IMR-90 (cell line): ENCODE data around the gene PPM1F. TPM values are rescaled to one million over a fixed set of nuclear protein-coding genes. Genes with fewer than 3 reads are reported as not detected.

Source experiments
- ATAC-seq: fragments of 200-7000 bp; cut with Tn5 transposase; 2 replicates; pipeline ENCODE4 v1.9.1; 2020; ENCODE audit warnings: low read depth, mild to moderate bottlenecking, moderate library complexity
- BruUV-seq: library from RNA; stranded (reverse); fragments of 400-500 nt; replicated peaks from 2 replicates; lab custom pipeline; 2021; lab: Mats Ljungman, UMichigan
- CTCF ChIA-PET: fragments of 300-600 bp; formaldehyde crosslinking; extraction: SDS; loops from one replicate; lab custom pipeline; 2021; ENCODE audit warnings: antibody characterized with exemption; lab: Yijun Ruan, JAX
- POLR2A ChIA-PET: fragments of 300-600 bp; sonication (Branson Sonifier 250); formaldehyde crosslinking; loops from one replicate; lab custom pipeline; 2022; ENCODE audit warnings: antibody characterized with exemption; ENCODE audit not compliant: unreplicated experiment; lab: Charles Lee
- DNase-seq: peaks from one replicate; pipeline ENCODE4 v3.0.0; 2013
- H2AFZ ChIP-seq: replicated peaks from 2 replicates; pipeline ENCODE3; 2013; ENCODE audit warnings: low read length, mild to moderate bottlenecking; ENCODE audit not compliant: poor library complexity
- H2AK5ac ChIP-seq: 2 replicates; pipeline ENCODE4 v1.6.1; 2013; ENCODE audit warnings: low read depth, low read length, inconsistent platforms
- H2AK9ac ChIP-seq: replicated peaks from 2 replicates; pipeline ENCODE3; 2013; ENCODE audit warnings: mild to moderate bottlenecking, low read depth, low read length, moderate library complexity; ENCODE audit not compliant: poor library complexity
- H2BK120ac ChIP-seq: 2 replicates; pipeline ENCODE4 v1.6.1; 2013; ENCODE audit warnings: low read depth, low read length, inconsistent platforms
- H2BK15ac ChIP-seq: 3 replicates; pipeline ENCODE4 v1.6.1; 2013; ENCODE audit warnings: low read depth, low read length, inconsistent platforms
- H2BK20ac ChIP-seq: 2 replicates; pipeline ENCODE4 v1.6.1; 2013; ENCODE audit warnings: low read depth, mild to moderate bottlenecking, inconsistent platforms, low read length, moderate library complexity
- H2BK5ac ChIP-seq: 2 replicates; pipeline ENCODE4 v1.6.1; 2013; ENCODE audit warnings: mild to moderate bottlenecking, low read depth, low read length, inconsistent platforms; ENCODE audit not compliant: poor library complexity, severe bottlenecking
- H3K14ac ChIP-seq: replicated peaks from 2 replicates; pipeline ENCODE4 v1.6.1; 2013; ENCODE audit warnings: low read depth, low read length, inconsistent platforms
- H3K18ac ChIP-seq: 2 replicates; pipeline ENCODE4 v1.6.1; 2013; ENCODE audit warnings: low read depth, low read length, control low read depth
- H3K23ac ChIP-seq: 2 replicates; pipeline ENCODE4 v1.6.1; 2013; ENCODE audit warnings: low read depth, low read length, inconsistent platforms
- H3K27ac ChIP-seq: 2 replicates; pipeline ENCODE4 v1.5.1; 2013; ENCODE audit warnings: mild to moderate bottlenecking, control low read depth, low read length; ENCODE audit not compliant: insufficient read depth
- H3K27me3 ChIP-seq: 2 replicates; pipeline ENCODE4 v1.6.1; 2013; ENCODE audit warnings: low read length; ENCODE audit not compliant: control insufficient read depth, insufficient read depth
- H3K36me3 ChIP-seq: 2 replicates; pipeline ENCODE4 v1.6.1; 2013; ENCODE audit warnings: low read length, mixed read lengths; ENCODE audit not compliant: control insufficient read depth, insufficient read depth
- H3K4ac ChIP-seq: 2 replicates; pipeline ENCODE4 v1.6.1; 2013; ENCODE audit warnings: low read depth, low read length, inconsistent platforms
- H3K4me1 ChIP-seq: 2 replicates; pipeline ENCODE4 v1.6.1; 2013; ENCODE audit warnings: low read length, mixed read lengths; ENCODE audit not compliant: control insufficient read depth, insufficient read depth
- H3K4me2 ChIP-seq: 2 replicates; pipeline ENCODE4 v1.6.1; 2013; ENCODE audit warnings: low read depth, mild to moderate bottlenecking, control low read depth, low read length, moderate library complexity
- H3K4me3 ChIP-seq: 2 replicates; pipeline ENCODE4 v1.5.1; 2013; ENCODE audit warnings: low read depth, mild to moderate bottlenecking, control low read depth, low read length, moderate library complexity; ENCODE audit not compliant: insufficient read depth
- H3K56ac ChIP-seq: 2 replicates; pipeline ENCODE4 v1.6.1; 2013; ENCODE audit warnings: low read length, inconsistent platforms; ENCODE audit not compliant: insufficient read depth; ENCODE audit errors: extremely low read depth
- H3K79me1 ChIP-seq, 2 experiments: 2 replicates each; pipeline ENCODE4 v1.6.1; 2013; ENCODE audit warnings: low read length in 2 of 2, inconsistent platforms in 1 of 2, low read depth in 1 of 2
- H3K9ac ChIP-seq: 2 replicates; pipeline ENCODE4 v1.6.1; 2013; ENCODE audit warnings: low read depth, low read length, control low read depth
- H3K9me1 ChIP-seq: 2 replicates; pipeline ENCODE4 v1.6.1; 2013; ENCODE audit warnings: low read length, inconsistent platforms; ENCODE audit not compliant: insufficient read depth
- H3K9me3 ChIP-seq: 2 replicates; pipeline ENCODE4 v1.6.1; 2013; ENCODE audit warnings: low read length; ENCODE audit not compliant: control insufficient read depth, insufficient read depth
- H4K20me1 ChIP-seq: 2 replicates; pipeline ENCODE4 v1.6.1; 2013; ENCODE audit warnings: low read length, inconsistent platforms; ENCODE audit not compliant: insufficient read depth
- H4K5ac ChIP-seq: 2 replicates; pipeline ENCODE4 v1.6.1; 2013; ENCODE audit warnings: mild to moderate bottlenecking, low read depth, low read length, control low read depth
- H4K8ac ChIP-seq, 2 experiments: 2 replicates each; pipeline ENCODE4 v1.6.1; 2013; ENCODE audit warnings: low read depth in 2 of 2, low read length in 2 of 2, control low read depth in 1 of 2, inconsistent platforms in 1 of 2
- H4K91ac ChIP-seq: 2 replicates; pipeline ENCODE4 v1.6.1; 2013; ENCODE audit warnings: low read depth, low read length, inconsistent platforms; ENCODE audit not compliant: insufficient read depth
- BHLHE40 ChIP-seq: fragments of 150-350 bp; IDR thresholded peaks from 2 replicates; pipeline ENCODE4 v1.6.1; 2016; ENCODE audit warnings: mild to moderate bottlenecking, low read depth, low read length
- CEBPB ChIP-seq: IDR thresholded peaks from 2 replicates; pipeline ENCODE4 v1.6.1; 2012; ENCODE audit warnings: low read depth, low read length, improper control_type of control experiment
- CHD1 ChIP-seq: IDR thresholded peaks from 2 replicates; pipeline ENCODE4 v1.6.1; 2012; ENCODE audit warnings: low read depth, low read length, improper control_type of control experiment
- FOS ChIP-seq: fragments of 150-350 bp; IDR thresholded peaks from 2 replicates; pipeline ENCODE4 v1.6.1; 2016; ENCODE audit warnings: low read depth, low read length
- MXI1 ChIP-seq: IDR thresholded peaks from 2 replicates; pipeline ENCODE4 v1.6.1; 2012; ENCODE audit warnings: low read depth, mild to moderate bottlenecking, low read length, moderate library complexity, borderline replicate concordance
- NFE2L2 ChIP-seq: fragments of 150-350 bp; IDR thresholded peaks from 2 replicates; pipeline ENCODE4 v1.6.1; 2016; ENCODE audit warnings: low read depth, mild to moderate bottlenecking, low read length
- POLR2A ChIP-seq: IDR thresholded peaks from 2 replicates; pipeline ENCODE4 v1.6.1; 2012; ENCODE audit warnings: mild to moderate bottlenecking, low read depth, low read length
- RAD21 ChIP-seq: IDR thresholded peaks from 2 replicates; pipeline ENCODE4 v1.6.1; 2012; ENCODE audit warnings: low read length, improper control_type of control experiment
- RCOR1 ChIP-seq: IDR thresholded peaks from 2 replicates; pipeline ENCODE4 v1.6.1; 2012; ENCODE audit warnings: mild to moderate bottlenecking, low read length, improper control_type of control experiment; ENCODE audit not compliant: insufficient replicate concordance
- RFX5 ChIP-seq: IDR thresholded peaks from 2 replicates; pipeline ENCODE4 v1.8.0; 2012; ENCODE audit warnings: low read depth, mild to moderate bottlenecking, low read length, moderate library complexity
- SMC3 ChIP-seq: fragments of 150-350 bp; IDR thresholded peaks from 2 replicates; pipeline ENCODE4 v1.6.1; 2016; ENCODE audit warnings: low read depth, mild to moderate bottlenecking, antibody characterized with exemption, low read length, moderate library complexity
- WGBS, 2 experiments: methylation state at CpG; one replicate each; pipeline versions ENCODE4 v1.1.5 to v1.1.7; 2013; ENCODE audit warnings: missing lambda C conversion rate in 2 of 2; ENCODE audit not compliant: insufficient read length in 1 of 2; ENCODE audit errors: extremely low coverage in 2 of 2; 5-methylcytosine and 5-hydroxymethylcytosine counted together
- dilution Hi-C: fragments of 300-500 bp; cut with HindIII; formaldehyde crosslinking; loops from one replicate; pipeline ENCODE4 v1.14.3; 2018; ENCODE audit warnings: low sequenced_read_pairs; ENCODE audit not compliant: unreplicated experiment
- in situ Hi-C: fragments of 300-500 bp; cut with MboI; formaldehyde crosslinking; loops from 3 replicates; pipeline ENCODE4 v1.14.3; 2019; ENCODE audit warnings: low sequenced_read_pairs, inconsistent platforms, mixed read lengths
- intact Hi-C: fragments of 100-400 bp; cut with micrococcal nuclease; formaldehyde crosslinking; loops from 2 replicates; pipeline ENCODE4 v1.10.0; 2022
- polyA plus RNA-seq, 3 experiments: library from polyadenylated mRNA; depleted of rRNA; stranded (reverse); fragments of >200 nt; gene quantifications; 2 replicates each; pipeline ENCODE4 v1.2.3, GENCODE V29; 2012; ENCODE audit warnings: low replicate concordance in 1 of 3
- total RNA-seq: library from RNA; depleted of rRNA; stranded (reverse); fragments of >200 nt; gene quantifications from 2 replicates; pipeline ENCODE4 v1.2.3, GENCODE V29; 2012
- TF ChIP-seq, protein P1 (sequence below): fragments of 150-350 bp; IDR thresholded peaks from 2 replicates; pipeline ENCODE4 v1.6.1; 2017; ENCODE audit warnings: mild to moderate bottlenecking, antibody characterized with exemption, low read length, low read depth
- TF ChIP-seq, protein P2 (sequence below): fragments of 150-350 bp; IDR thresholded peaks from 2 replicates; pipeline ENCODE4 v1.6.1; 2016; ENCODE audit warnings: low read depth, mild to moderate bottlenecking, low read length, moderate library complexity, borderline replicate concordance
- TF ChIP-seq, protein P3 (sequence below): conservative IDR thresholded peaks from 2 replicates; pipeline ENCODE4 v1.5.1; 2012; ENCODE audit warnings: mild to moderate bottlenecking, low read depth, low read length, improper control_type of control experiment

PPM1F gene
- total and polyA plus RNA-seq, 2 of the 4 experiments (the other 2 are of a cell fraction) = 20.8 to 30.3 TPM

DNA sequence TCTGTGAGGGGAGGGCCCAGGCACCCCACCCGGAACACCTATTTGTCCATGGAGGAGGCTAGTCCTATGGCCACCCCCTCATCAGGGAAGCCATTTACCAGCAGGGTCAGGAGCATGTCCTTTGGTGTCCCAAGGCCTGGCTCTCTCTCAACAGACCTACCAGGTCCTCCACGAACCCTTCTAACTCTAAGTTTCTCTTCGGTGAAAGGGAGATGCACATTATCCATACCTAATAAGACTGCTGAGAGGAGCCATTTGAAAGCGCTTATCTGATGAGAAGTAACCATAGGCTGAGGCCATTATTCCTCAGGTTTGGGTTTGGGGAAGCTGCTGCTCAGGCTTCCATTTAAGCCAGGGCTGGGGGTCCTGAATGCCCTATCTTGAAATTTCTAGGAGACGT, 39.1 kb upstream of the PPM1F start:
- H4K5ac ChIP-seq = no peak overlapping the region
- H3K4me2 ChIP-seq = no peak overlapping the region
- H3K9ac ChIP-seq = no peak overlapping the region
- H2AK9ac ChIP-seq = no peak overlapping the region
- WGBS, 2 experiments = no CpG with 5 or more reads among the region's 5 CpGs
- H3K4ac ChIP-seq = no peak overlapping the region
- in situ Hi-C loops = no loop called here
- H3K4me3 ChIP-seq = no peak overlapping the region
- H2BK20ac ChIP-seq = no peak overlapping the region
- H2AK5ac ChIP-seq = no peak overlapping the region
- no peak overlapping the region for H3K23ac ChIP-seq
- H4K20me1 ChIP-seq = no peaks in the 10 kb centered on the region
- peaks cover 68% of the 10 kb centered on the region for H3K27me3 ChIP-seq
- no peak overlapping the region for H4K8ac ChIP-seq
- intact Hi-C loops = no loop called here
- no peaks in the 10 kb centered on the region for H3K4me1 ChIP-seq
- H3K27ac ChIP-seq = no peak overlapping the region
- no TSS peak for BruUV-seq
- H3K36me3 ChIP-seq = no peaks in the 10 kb centered on the region
- H2BK120ac ChIP-seq = no peak overlapping the region
- no peak for DNase-seq
- ChIA-PET POLR2A (no interaction called here), CTCF (no interaction called here)
- H3K56ac ChIP-seq = no peak overlapping the region
- H3K9me1 ChIP-seq = 0 out of 2 replicates have a peak, but pooled peaks cover 2% of the 10 kb centered on the region
- no peak overlapping the region for H4K91ac ChIP-seq
- H3K79me1 ChIP-seq = no peaks in the 10 kb centered on the region
- no peaks in the 10 kb centered on the region for H3K9me3 ChIP-seq
- no peak overlapping the region for H3K14ac ChIP-seq
- dilution Hi-C loops = no loop called here
- no peak for ATAC-seq
- H2AFZ ChIP-seq = no peak overlapping the region
- no peak overlapping the region for H2BK5ac ChIP-seq
- no peak overlapping the region for H3K18ac ChIP-seq
- no peak overlapping the region for H2BK15ac ChIP-seq
- TF ChIP-seq MXI1 (no peak), FOS (no peak), RAD21 (no peak), NFE2L2 (no peak), RCOR1 (no peak), CHD1 (no peak), RFX5 (no peak), CEBPB (no peak), POLR2A (no peak), BHLHE40 (no peak), SMC3 (no peak)
- TF ChIP-seq, protein P1, sequence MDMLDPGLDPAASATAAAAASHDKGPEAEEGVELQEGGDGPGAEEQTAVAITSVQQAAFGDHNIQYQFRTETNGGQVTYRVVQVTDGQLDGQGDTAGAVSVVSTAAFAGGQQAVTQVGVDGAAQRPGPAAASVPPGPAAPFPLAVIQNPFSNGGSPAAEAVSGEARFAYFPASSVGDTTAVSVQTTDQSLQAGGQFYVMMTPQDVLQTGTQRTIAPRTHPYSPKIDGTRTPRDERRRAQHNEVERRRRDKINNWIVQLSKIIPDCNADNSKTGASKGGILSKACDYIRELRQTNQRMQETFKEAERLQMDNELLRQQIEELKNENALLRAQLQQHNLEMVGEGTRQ = no peak
- TF ChIP-seq, protein P2, sequence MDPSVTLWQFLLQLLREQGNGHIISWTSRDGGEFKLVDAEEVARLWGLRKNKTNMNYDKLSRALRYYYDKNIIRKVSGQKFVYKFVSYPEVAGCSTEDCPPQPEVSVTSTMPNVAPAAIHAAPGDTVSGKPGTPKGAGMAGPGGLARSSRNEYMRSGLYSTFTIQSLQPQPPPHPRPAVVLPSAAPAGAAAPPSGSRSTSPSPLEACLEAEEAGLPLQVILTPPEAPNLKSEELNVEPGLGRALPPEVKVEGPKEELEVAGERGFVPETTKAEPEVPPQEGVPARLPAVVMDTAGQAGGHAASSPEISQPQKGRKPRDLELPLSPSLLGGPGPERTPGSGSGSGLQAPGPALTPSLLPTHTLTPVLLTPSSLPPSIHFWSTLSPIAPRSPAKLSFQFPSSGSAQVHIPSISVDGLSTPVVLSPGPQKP = no peak
- TF ChIP-seq, protein P3, sequence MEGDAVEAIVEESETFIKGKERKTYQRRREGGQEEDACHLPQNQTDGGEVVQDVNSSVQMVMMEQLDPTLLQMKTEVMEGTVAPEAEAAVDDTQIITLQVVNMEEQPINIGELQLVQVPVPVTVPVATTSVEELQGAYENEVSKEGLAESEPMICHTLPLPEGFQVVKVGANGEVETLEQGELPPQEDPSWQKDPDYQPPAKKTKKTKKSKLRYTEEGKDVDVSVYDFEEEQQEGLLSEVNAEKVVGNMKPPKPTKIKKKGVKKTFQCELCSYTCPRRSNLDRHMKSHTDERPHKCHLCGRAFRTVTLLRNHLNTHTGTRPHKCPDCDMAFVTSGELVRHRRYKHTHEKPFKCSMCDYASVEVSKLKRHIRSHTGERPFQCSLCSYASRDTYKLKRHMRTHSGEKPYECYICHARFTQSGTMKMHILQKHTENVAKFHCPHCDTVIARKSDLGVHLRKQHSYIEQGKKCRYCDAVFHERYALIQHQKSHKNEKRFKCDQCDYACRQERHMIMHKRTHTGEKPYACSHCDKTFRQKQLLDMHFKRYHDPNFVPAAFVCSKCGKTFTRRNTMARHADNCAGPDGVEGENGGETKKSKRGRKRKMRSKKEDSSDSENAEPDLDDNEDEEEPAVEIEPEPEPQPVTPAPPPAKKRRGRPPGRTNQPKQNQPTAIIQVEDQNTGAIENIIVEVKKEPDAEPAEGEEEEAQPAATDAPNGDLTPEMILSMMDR = no peak
